HepG2 (cell line): ENCODE measurements around the gene PANK2. TPM values are rescaled to one million over a fixed set of nuclear protein-coding genes. Genes with fewer than 3 reads are reported as not detected.

Experiments used
- ATM ChIP-seq: fragments of 450-650 bp; IDR thresholded peaks from 2 replicates; pipeline ENCODE4 v1.7.1; 2017; ENCODE audit warnings: mild to moderate bottlenecking, borderline replicate concordance
- GFI1 ChIP-seq: sonication (generic); formaldehyde crosslinking; IDR thresholded peaks from 2 replicates; pipeline ENCODE4 v1.5.0; 2020; ENCODE audit warnings: missing genetic modification reagents, mild to moderate bottlenecking, borderline replicate concordance
- KDM2A ChIP-seq: sonication (generic); formaldehyde crosslinking; IDR thresholded peaks from 2 replicates; pipeline ENCODE4 v1.4.0; 2020; ENCODE audit warnings: low read depth, missing genetic modification reagents, borderline replicate concordance
- MED13 ChIP-seq: sonication (generic); formaldehyde crosslinking; IDR thresholded peaks from 2 replicates; pipeline ENCODE4 v1.5.0; 2020; ENCODE audit warnings: missing genetic modification reagents
- NFATC3 ChIP-seq: sonication (generic); formaldehyde crosslinking; IDR thresholded peaks from 2 replicates; pipeline ENCODE4 v1.5.1; 2020; ENCODE audit warnings: mild to moderate bottlenecking, missing genetic modification reagents
- NFKB2 ChIP-seq: sonication (generic); formaldehyde crosslinking; IDR thresholded peaks from 2 replicates; pipeline ENCODE4 v1.4.0; 2020; ENCODE audit warnings: missing genetic modification reagents, borderline replicate concordance
- SSRP1 ChIP-seq: IDR thresholded peaks from 2 replicates; pipeline ENCODE4 v1.6.1; 2016; ENCODE audit warnings: control low read depth
- ZBTB46 ChIP-seq: sonication (generic); formaldehyde crosslinking; IDR thresholded peaks from 2 replicates; pipeline ENCODE4 v1.4.0; 2020; ENCODE audit warnings: mild to moderate bottlenecking, missing genetic modification reagents, borderline replicate concordance
- ZC3H4 ChIP-seq: sonication (generic); formaldehyde crosslinking; IDR thresholded peaks from 2 replicates; pipeline ENCODE4 v1.4.0; 2020; ENCODE audit warnings: missing genetic modification reagents, borderline replicate concordance
- ZFY ChIP-seq: sonication (generic); formaldehyde crosslinking; IDR thresholded peaks from 2 replicates; pipeline ENCODE4 v1.4.0; 2020; ENCODE audit warnings: missing genetic modification reagents
- ZNF138 ChIP-seq: sonication (generic); formaldehyde crosslinking; IDR thresholded peaks from 2 replicates; pipeline ENCODE4 v1.5.0; 2020; ENCODE audit warnings: mild to moderate bottlenecking, low read depth, missing genetic modification reagents
- ZNF232 ChIP-seq: sonication (generic); formaldehyde crosslinking; IDR thresholded peaks from 2 replicates; pipeline ENCODE4 v1.4.0; 2020; ENCODE audit warnings: missing genetic modification reagents, borderline replicate concordance
- ZNF577 ChIP-seq: sonication (generic); formaldehyde crosslinking; IDR thresholded peaks from 2 replicates; pipeline ENCODE4 v1.4.0; 2020; ENCODE audit warnings: mild to moderate bottlenecking, low read depth, missing genetic modification reagents, borderline replicate concordance
- ZNF619 ChIP-seq: sonication (generic); formaldehyde crosslinking; IDR thresholded peaks from 2 replicates; pipeline ENCODE4 v1.4.0; 2020; ENCODE audit warnings: mild to moderate bottlenecking, missing genetic modification reagents
- ZNF660 ChIP-seq: sonication (generic); formaldehyde crosslinking; IDR thresholded peaks from 2 replicates; pipeline ENCODE4 v1.5.1; 2020; ENCODE audit warnings: mild to moderate bottlenecking, low read depth, missing genetic modification reagents, borderline replicate concordance
- ZNF703 ChIP-seq: sonication (generic); formaldehyde crosslinking; IDR thresholded peaks from 2 replicates; pipeline ENCODE4 v1.5.1; 2020; ENCODE audit warnings: missing genetic modification reagents, mild to moderate bottlenecking, moderate library complexity, borderline replicate concordance
- ZNF878 ChIP-seq: sonication (generic); formaldehyde crosslinking; IDR thresholded peaks from 2 replicates; pipeline ENCODE4 v1.8.1; 2023; ENCODE audit warnings: mild to moderate bottlenecking, missing genetic modification reagents, moderate library complexity
- ZSCAN31 ChIP-seq: sonication (generic); formaldehyde crosslinking; IDR thresholded peaks from 2 replicates; pipeline ENCODE4 v1.5.0; 2020; ENCODE audit warnings: low read depth, mild to moderate bottlenecking, missing genetic modification reagents
- polyA plus RNA-seq, 8 experiments: library from polyadenylated mRNA; depleted of rRNA in 3 of 8; stranded (reverse) in 7 of 8; unstranded in 1 of 8; fragments of >200 nt; fragmentation: Illumina TruSeq in 4 of 8; extraction: Trizol in 4 of 8; gene quantifications; 2 replicates each; pipeline versions ENCODE4 v1.2.1 to v1.2.3, GENCODE V29; 2011 to 2016; ENCODE audit warnings: low read depth in 4 of 8, missing spikeins in 1 of 8, mixed read lengths in 1 of 8; ENCODE audit not compliant: insufficient read depth in 1 of 8
- total RNA-seq, 5 experiments: library from RNA; depleted of rRNA; stranded (reverse); fragments of >200 nt; fragmentation: Illumina TruSeq; extraction: Trizol; gene quantifications; 2 replicates each; pipeline ENCODE4 v1.2.3, GENCODE V29; 2016; ENCODE audit warnings: low read depth in 1 of 5
- TF ChIP-seq, protein P1 (sequence below): IDR thresholded peaks from 2 replicates; pipeline ENCODE4 v1.6.1; 2016
- TF ChIP-seq, protein P2 (sequence below): sonication (generic); formaldehyde crosslinking; IDR thresholded peaks from 2 replicates; pipeline ENCODE4 v1.8.1; 2023; ENCODE audit warnings: mild to moderate bottlenecking, moderate library complexity, missing genetic modification reagents
- TF ChIP-seq, protein P3 (sequence below): sonication (generic); formaldehyde crosslinking; IDR thresholded peaks from 2 replicates; pipeline ENCODE4 v1.9.0; 2022; ENCODE audit warnings: low read depth, missing genetic modification reagents
- TF ChIP-seq, protein P4 (sequence below): IDR thresholded peaks from 2 replicates; pipeline ENCODE4 v1.6.1; 2016; ENCODE audit warnings: mild to moderate bottlenecking, missing biosample characterization, missing genetic modification reagents
- TF ChIP-seq, protein P5 (sequence below): sonication (generic); formaldehyde crosslinking; IDR thresholded peaks from 2 replicates; pipeline ENCODE4 v1.8.1; 2023; ENCODE audit warnings: mild to moderate bottlenecking, missing genetic modification reagents, borderline replicate concordance

PANK2 gene
- total and polyA plus RNA-seq, 2 of the 13 experiments (the other 11 are each of a cell fraction or from before 2014, with no cell fraction given) = 39.2 to 123 TPM

GRCh38 chr20:3927486-3928291 is 38.5 kb downstream of the PANK2 start (continued):
- TF ChIP-seq, protein P1, sequence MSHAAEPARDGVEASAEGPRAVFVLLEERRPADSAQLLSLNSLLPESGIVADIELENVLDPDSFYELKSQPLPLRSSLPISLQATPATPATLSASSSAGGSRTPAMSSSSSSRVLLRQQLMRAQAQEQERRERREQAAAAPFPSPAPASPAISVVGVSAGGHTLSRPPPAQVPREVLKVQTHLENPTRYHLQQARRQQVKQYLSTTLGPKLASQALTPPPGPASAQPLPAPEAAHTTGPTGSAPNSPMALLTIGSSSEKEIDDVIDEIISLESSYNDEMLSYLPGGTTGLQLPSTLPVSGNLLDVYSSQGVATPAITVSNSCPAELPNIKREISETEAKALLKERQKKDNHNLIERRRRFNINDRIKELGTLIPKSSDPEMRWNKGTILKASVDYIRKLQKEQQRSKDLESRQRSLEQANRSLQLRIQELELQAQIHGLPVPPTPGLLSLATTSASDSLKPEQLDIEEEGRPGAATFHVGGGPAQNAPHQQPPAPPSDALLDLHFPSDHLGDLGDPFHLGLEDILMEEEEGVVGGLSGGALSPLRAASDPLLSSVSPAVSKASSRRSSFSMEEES (CRISPR knock-in tag) = no peak
- TF ChIP-seq ATM (no peak), ZNF878 (CRISPR knock-in tag) (no peak), ZFY (CRISPR knock-in tag) (no peak), NFATC3 (CRISPR knock-in tag) (no peak), ZNF660 (CRISPR knock-in tag) (no peak), ZNF232 (CRISPR knock-in tag) (no peak), ZNF703 (CRISPR knock-in tag) (no peak), ZNF619 (no peak), ZNF577 (CRISPR knock-in tag) (no peak), MED13 (CRISPR knock-in tag) (no peak), NFKB2 (CRISPR knock-in tag) (no peak), KDM2A (CRISPR knock-in tag) (peak; percentile 72; the same call in 1 of the 2 replicates), ZSCAN31 (no peak), ZNF138 (no peak), GFI1 (CRISPR knock-in tag) (no peak), ZC3H4 (CRISPR knock-in tag) (peak; percentile 82; the same call in 1 of the 2 replicates), ZBTB46 (CRISPR knock-in tag) (no peak), SSRP1 (CRISPR knock-in tag) (no peak; the same call in 1 of the 2 replicates)
- TF ChIP-seq, protein P2, sequence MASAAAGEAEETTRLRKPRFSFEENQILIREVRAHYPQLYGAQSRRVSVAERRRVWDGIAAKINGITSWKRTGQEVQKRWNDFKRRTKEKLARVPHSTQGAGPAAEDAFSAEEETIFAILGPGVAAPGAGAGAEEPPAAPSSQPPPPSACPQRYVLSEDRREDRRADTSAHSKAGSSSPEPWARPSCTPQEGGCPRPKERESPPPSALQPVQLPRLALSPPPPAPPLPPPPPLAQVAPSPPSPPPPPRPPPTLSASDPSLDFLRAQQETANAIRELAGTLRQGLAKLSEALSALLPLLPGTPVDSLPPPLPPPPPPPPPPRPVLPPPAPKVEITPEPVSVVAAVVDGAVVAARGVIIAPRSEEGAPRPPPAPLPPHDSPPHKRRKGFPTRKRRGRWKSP = 0 out of 2 replicates have a peak, but pooled peaks have one; percentile 46
- TF ChIP-seq, protein P3, sequence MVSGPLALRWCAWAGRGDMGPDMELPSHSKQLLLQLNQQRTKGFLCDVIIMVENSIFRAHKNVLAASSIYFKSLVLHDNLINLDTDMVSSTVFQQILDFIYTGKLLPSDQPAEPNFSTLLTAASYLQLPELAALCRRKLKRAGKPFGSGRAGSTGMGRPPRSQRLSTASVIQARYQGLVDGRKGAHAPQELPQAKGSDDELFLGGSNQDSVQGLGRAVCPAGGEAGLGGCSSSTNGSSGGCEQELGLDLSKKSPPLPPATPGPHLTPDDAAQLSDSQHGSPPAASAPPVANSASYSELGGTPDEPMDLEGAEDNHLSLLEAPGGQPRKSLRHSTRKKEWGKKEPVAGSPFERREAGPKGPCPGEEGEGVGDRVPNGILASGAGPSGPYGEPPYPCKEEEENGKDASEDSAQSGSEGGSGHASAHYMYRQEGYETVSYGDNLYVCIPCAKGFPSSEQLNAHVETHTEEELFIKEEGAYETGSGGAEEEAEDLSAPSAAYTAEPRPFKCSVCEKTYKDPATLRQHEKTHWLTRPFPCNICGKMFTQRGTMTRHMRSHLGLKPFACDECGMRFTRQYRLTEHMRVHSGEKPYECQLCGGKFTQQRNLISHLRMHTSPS = no peak
- TF ChIP-seq, protein P4, sequence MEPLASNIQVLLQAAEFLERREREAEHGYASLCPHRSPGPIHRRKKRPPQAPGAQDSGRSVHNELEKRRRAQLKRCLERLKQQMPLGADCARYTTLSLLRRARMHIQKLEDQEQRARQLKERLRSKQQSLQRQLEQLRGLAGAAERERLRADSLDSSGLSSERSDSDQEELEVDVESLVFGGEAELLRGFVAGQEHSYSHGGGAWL (CRISPR knock-in tag) = no peak
- TF ChIP-seq, protein P5, sequence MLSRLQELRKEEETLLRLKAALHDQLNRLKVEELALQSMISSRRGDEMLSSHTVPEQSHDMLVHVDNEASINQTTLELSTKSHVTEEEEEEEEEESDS (CRISPR knock-in tag) = no peak
